H1 (cell line): Measurements from ENCODE around the gene FAM9C. TPM values are rescaled to one million over a fixed set of nuclear protein-coding genes. Genes with fewer than 3 reads are reported as not detected.

Experiments used
- CTCF ChIA-PET: fragments of 300-600 bp; sonication (Branson Sonifier 250); formaldehyde crosslinking; loops from one replicate; lab custom pipeline; 2021; ENCODE audit not compliant: partially characterized antibody; lab: Charles Lee
- POLR2A ChIA-PET: fragments of 300-600 bp; sonication (Branson Sonifier 250); formaldehyde crosslinking; loops from one replicate; lab custom pipeline; 2021; ENCODE audit warnings: inconsistent platforms; ENCODE audit not compliant: partially characterized antibody; lab: Charles Lee
- DNase-seq, 2 experiments: peaks; one replicate each; pipeline versions ENCODE4 v3.0.0 to v3.0.0-alpha.2; 2010 to 2022; ENCODE audit warnings: low spot score in 2 of 2, low read depth in 1 of 2, mixed read lengths in 1 of 2
- FAIRE-seq: peaks from 2 replicates; lab custom pipeline; 2011; peaks lifted over from hg19 to GRCh38; lab: Jason Lieb, UNC
- H2AFZ ChIP-seq: 2 replicates; pipeline ENCODE4 v1.8.1; 2012; ENCODE audit warnings: low read length, inconsistent platforms
- H2AK5ac ChIP-seq: 2 replicates; pipeline ENCODE4 v1.6.1; 2013; ENCODE audit warnings: low read depth, low read length
- H2BK120ac ChIP-seq: replicated peaks from 2 replicates; pipeline ENCODE3; 2013; ENCODE audit warnings: low read depth, low read length, inconsistent platforms
- H2BK12ac ChIP-seq: 2 replicates; pipeline ENCODE4 v1.6.1; 2013; ENCODE audit warnings: low read depth, low read length
- H2BK15ac ChIP-seq: 2 replicates; pipeline ENCODE4 v1.6.1; 2013; ENCODE audit warnings: low read length
- H2BK20ac ChIP-seq: 2 replicates; pipeline ENCODE4 v1.6.1; 2013; ENCODE audit warnings: low read length
- H2BK5ac ChIP-seq: 2 replicates; pipeline ENCODE4 v1.6.1; 2013; ENCODE audit warnings: low read depth, low read length
- H3K14ac ChIP-seq: 2 replicates; pipeline ENCODE4 v1.6.1; 2013; ENCODE audit warnings: inconsistent platforms; ENCODE audit not compliant: insufficient read length
- H3K18ac ChIP-seq: 2 replicates; pipeline ENCODE4 v1.6.1; 2013; ENCODE audit warnings: low read length; ENCODE audit errors: extremely low read depth
- H3K23ac ChIP-seq: 2 replicates; pipeline ENCODE4 v1.6.1; 2013; ENCODE audit warnings: inconsistent platforms; ENCODE audit not compliant: insufficient read length
- H3K23me2 ChIP-seq: 2 replicates; pipeline ENCODE4 v1.6.1; 2013; ENCODE audit warnings: low read depth, low read length
- H3K27ac ChIP-seq: 2 replicates; pipeline ENCODE4 v1.6.1; 2011; ENCODE audit warnings: low read depth, low read length, inconsistent platforms
- H3K27me3 ChIP-seq, 4 experiments: replicated peaks in 1 of 4; 1 replicate in 1 of 4; 2 replicates in 3 of 4; pipeline versions ENCODE4 v1.6.1 to v1.8.1; 2011 to 2013; ENCODE audit warnings: low read length in 3 of 4, mild to moderate bottlenecking in 3 of 4, inconsistent platforms in 2 of 4, mixed read lengths in 2 of 4, moderate library complexity in 1 of 4; ENCODE audit not compliant: control insufficient read depth in 3 of 4, insufficient read depth in 3 of 4; ENCODE audit errors: extremely low read depth in 1 of 4
- H3K36me3 ChIP-seq, 4 experiments: 2 replicates each; pipeline versions ENCODE4 v1.6.1 to v1.8.1; 2011 to 2013; ENCODE audit warnings: mild to moderate bottlenecking in 4 of 4, low read length in 3 of 4, moderate library complexity in 2 of 4, control low read depth in 1 of 4, inconsistent platforms in 1 of 4; ENCODE audit not compliant: insufficient read depth in 4 of 4, control insufficient read depth in 2 of 4
- H3K4ac ChIP-seq: replicated peaks from 2 replicates; pipeline ENCODE3; 2013; ENCODE audit warnings: low read length, low read depth, mixed read lengths, inconsistent platforms; ENCODE audit not compliant: insufficient read length
- H3K4me1 ChIP-seq, 4 experiments: replicated peaks in 1 of 4; 1 replicate in 1 of 4; 2 replicates in 3 of 4; pipeline versions ENCODE4 v1.6.1 to v1.8.1; 2011 to 2013; ENCODE audit warnings: low read length in 3 of 4, inconsistent platforms in 2 of 4, mixed read lengths in 1 of 4; ENCODE audit not compliant: insufficient read depth in 4 of 4, control insufficient read depth in 3 of 4
- H3K4me2 ChIP-seq, 2 experiments: 2 replicates each; pipeline versions ENCODE4 v1.6.1 to v1.8.1; 2011 to 2013; ENCODE audit warnings: low read depth in 2 of 2, low read length in 2 of 2, control low read depth in 1 of 2, inconsistent platforms in 1 of 2, mild to moderate bottlenecking in 1 of 2; ENCODE audit not compliant: insufficient read depth in 1 of 2
- H3K4me3 ChIP-seq, 4 experiments: fragments of 200-600, 300-600 bp in 1 of 4; sonication (generic), shearing (Covaris generic), sonication (Bioruptor Twin) in 1 of 4; 2 replicates each; pipeline versions ENCODE4 v1.5.1 to v1.8.1; 2011 to 2016; ENCODE audit warnings: low read length in 4 of 4, low read depth in 3 of 4, control low read depth in 2 of 4, inconsistent platforms in 2 of 4, mild to moderate bottlenecking in 2 of 4, mixed read lengths in 1 of 4, moderate library complexity in 1 of 4; ENCODE audit not compliant: insufficient read depth in 2 of 4; ENCODE audit errors: extremely low read depth in 1 of 4
- H3K56ac ChIP-seq: replicated peaks from 2 replicates; pipeline ENCODE3; 2013; ENCODE audit warnings: low read depth, mild to moderate bottlenecking, mixed read lengths, low read length, inconsistent platforms; ENCODE audit not compliant: insufficient read length
- H3K79me1 ChIP-seq: 2 replicates; pipeline ENCODE4 v1.6.1; 2013; ENCODE audit warnings: low read depth, low read length, control low read depth
- H3K79me2 ChIP-seq, 2 experiments: 2 replicates each; pipeline versions ENCODE4 v1.6.1 to v1.8.1; 2012 to 2013; ENCODE audit warnings: low read length in 2 of 2, mild to moderate bottlenecking in 2 of 2, inconsistent platforms in 1 of 2; ENCODE audit not compliant: insufficient read depth in 2 of 2, control insufficient read depth in 1 of 2
- H3K9ac ChIP-seq, 4 experiments: replicated peaks in 1 of 4; 1 replicate in 1 of 4; 2 replicates in 3 of 4; pipeline versions ENCODE4 v1.6.1 to v1.8.1; 2011 to 2013; ENCODE audit warnings: low read depth in 3 of 4, low read length in 3 of 4, control low read depth in 2 of 4, mild to moderate bottlenecking in 2 of 4, moderate library complexity in 2 of 4, inconsistent platforms in 1 of 4; ENCODE audit errors: extremely low read depth in 1 of 4
- H3K9me3 ChIP-seq, 2 experiments: 2 replicates each; pipeline versions ENCODE4 v1.6.1 to v1.8.1; 2012 to 2013; ENCODE audit warnings: mild to moderate bottlenecking in 2 of 2, moderate library complexity in 2 of 2, control low read depth in 1 of 2, inconsistent platforms in 1 of 2, low read depth in 1 of 2, low read length in 1 of 2, mixed read lengths in 1 of 2; ENCODE audit not compliant: insufficient read depth in 2 of 2
- H4K20me1 ChIP-seq, 2 experiments: replicated peaks in 1 of 2; 2 replicates each; pipeline versions ENCODE3 to v1.8.1; 2011 to 2013; ENCODE audit warnings: inconsistent platforms in 2 of 2, low read length in 2 of 2, mild to moderate bottlenecking in 1 of 2; ENCODE audit not compliant: insufficient read depth in 2 of 2, control insufficient read depth in 1 of 2
- H4K5ac ChIP-seq: 2 replicates; pipeline ENCODE4 v1.6.1; 2013; ENCODE audit warnings: low read length, low read depth, mixed read lengths, inconsistent platforms; ENCODE audit not compliant: insufficient read length
- H4K8ac ChIP-seq: 2 replicates; pipeline ENCODE4 v1.8.0; 2013; ENCODE audit warnings: mild to moderate bottlenecking, moderate library complexity, low read length, inconsistent platforms; ENCODE audit not compliant: insufficient read depth; ENCODE audit errors: extremely low read depth
- H4K91ac ChIP-seq: replicated peaks from 2 replicates; pipeline ENCODE3; 2013; ENCODE audit warnings: low read length, mixed read lengths, inconsistent platforms; ENCODE audit not compliant: insufficient read length
- ASH2L ChIP-seq: fragments of 200-600, 300-600 bp; sonication (generic); IDR thresholded peaks from one replicate; pipeline ENCODE4 v1.7.1; 2017; ENCODE audit warnings: low read length
- CEBPB ChIP-seq: IDR thresholded peaks from 2 replicates; pipeline ENCODE4 v1.6.1; 2012; ENCODE audit warnings: low read depth, low read length
- CHD1 ChIP-seq: IDR thresholded peaks from 2 replicates; pipeline ENCODE4 v1.6.1; 2012; ENCODE audit warnings: low read depth, low read length, improper control_type of control experiment
- JUN ChIP-seq: IDR thresholded peaks from 2 replicates; pipeline ENCODE4 v1.6.1; 2011; ENCODE audit warnings: low read depth, mild to moderate bottlenecking, improper control_type of control experiment, low read length
- KDM1A ChIP-seq: fragments of 200-600, 300-600 bp; sonication (generic); IDR thresholded peaks from 2 replicates; pipeline ENCODE4 v1.7.1; 2016; ENCODE audit warnings: mild to moderate bottlenecking, low read length, borderline replicate concordance
- NRF1 ChIP-seq: IDR thresholded peaks from 2 replicates; pipeline ENCODE4 v1.6.1; 2011; ENCODE audit warnings: mild to moderate bottlenecking, low read depth, low read length, improper control_type of control experiment
- RBBP5 ChIP-seq: IDR thresholded peaks from 2 replicates; pipeline ENCODE4 v1.7.1; 2012; ENCODE audit warnings: low read depth, mild to moderate bottlenecking, inconsistent platforms, low read length, moderate library complexity, borderline replicate concordance
- RNF2 ChIP-seq: fragments of 200-900, 300-1000 bp; sonication (generic); IDR thresholded peaks from 2 replicates; pipeline ENCODE4 v1.7.1; 2016; ENCODE audit warnings: borderline replicate concordance, low read depth, mild to moderate bottlenecking, antibody characterized with exemption, low read length; ENCODE audit not compliant: poor library complexity, severe bottlenecking; ENCODE audit errors: missing control alignments
- WGBS, 2 experiments: shearing (Covaris generic) in 1 of 2; methylation state at CpG; one replicate each; pipeline versions ENCODE4 v1.1.6 to v1.1.7; 2013 to 2015; ENCODE audit warnings: low lambda C conversion rate in 2 of 2, mixed read lengths in 2 of 2, inconsistent platforms in 1 of 2, low coverage in 1 of 2, missing lambda C conversion rate in 1 of 2; ENCODE audit not compliant: insufficient replicate concordance in 2 of 2, insufficient coverage in 1 of 2, insufficient read length in 1 of 2; ENCODE audit errors: extremely low coverage in 1 of 2, missing lambda C conversion rate in 1 of 2; 5-methylcytosine and 5-hydroxymethylcytosine counted together
- polyA plus RNA-seq, 7 experiments: library from polyadenylated mRNA; depleted of rRNA in 3 of 7; stranded (reverse) in 5 of 7; unstranded in 2 of 7; fragments of >200 nt in 5 of 7; fragments of 200-250 nt in 2 of 7; gene quantifications; 1 replicate in 5 of 7; 2 replicates in 1 of 7; 4 replicates in 1 of 7; pipeline versions ENCODE4 v1.2.1 to v1.2.3, GENCODE V29; 2011 to 2013; ENCODE audit warnings: missing spikeins in 2 of 7, mixed read lengths in 2 of 7
- total RNA-seq: library from RNA; stranded (reverse); fragmentation: NEBNext Ultra II Directional; extraction: Animal tissue kit (Norgen Biotek cat#: 25700); gene quantifications from 2 replicates; pipeline ENCODE4 v1.2.1, GENCODE V29; 2021
- TF ChIP-seq, protein P1 (sequence below): IDR thresholded peaks from 2 replicates; pipeline ENCODE4 v1.6.1; 2012; ENCODE audit warnings: inconsistent platforms
- TF ChIP-seq, protein P2 (sequence below), 3 experiments: IDR thresholded peaks; 1 replicate in 2 of 3; 2 replicates in 1 of 3; pipeline versions ENCODE4 v1.5.1 to v1.6.1; 2011; ENCODE audit warnings: low read length in 3 of 3, mild to moderate bottlenecking in 3 of 3, inconsistent platforms in 2 of 3, low read depth in 1 of 3, moderate library complexity in 1 of 3; ENCODE audit not compliant: insufficient read depth in 1 of 3; ENCODE audit errors: control extremely low read depth in 1 of 3

Gene FAM9C
- total and polyA plus RNA-seq, 2 of the 8 experiments (the other 6 are each of a cell fraction or from before 2014, with no cell fraction given) = not detected

DNA sequence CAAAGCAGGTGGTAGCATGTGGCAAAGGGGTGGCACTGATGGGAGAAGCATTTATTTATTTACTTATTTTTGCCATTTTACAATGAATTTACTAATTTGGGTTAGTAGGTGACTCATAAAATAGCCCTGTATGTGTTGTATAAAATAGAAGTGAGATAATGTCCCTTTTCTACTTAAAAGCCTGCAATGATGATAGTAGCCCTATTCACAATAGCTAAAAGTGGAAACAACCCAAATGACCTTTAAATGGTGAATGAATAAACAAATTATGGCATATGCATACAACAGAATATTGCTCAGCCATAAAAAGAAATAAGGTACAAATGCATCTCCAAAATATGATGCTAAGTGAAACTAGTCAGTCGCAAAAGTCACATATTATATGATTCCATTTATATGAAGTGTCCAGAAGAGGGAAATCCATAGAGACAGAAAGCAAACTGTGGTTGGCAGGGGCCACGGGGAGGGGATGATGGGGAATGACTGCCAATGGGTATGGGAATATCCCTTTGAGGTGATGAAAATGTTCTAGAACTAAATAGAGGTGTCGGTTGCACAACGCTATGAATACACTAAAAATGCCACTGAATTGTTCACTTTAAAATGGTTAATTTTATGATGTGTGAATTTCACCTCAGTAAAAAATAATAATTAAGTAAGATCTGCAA lies 35.8 kb upstream of the FAM9C start:
- no peak overlapping the region for H2BK120ac ChIP-seq
- no peaks in the 10 kb centered on the region for H3K79me2 ChIP-seq
- no peak overlapping the region for H3K4ac ChIP-seq
- no peak overlapping the region for H3K27ac ChIP-seq
- H4K91ac ChIP-seq = no peak overlapping the region
- H3K14ac ChIP-seq = no peak overlapping the region
- H2BK15ac ChIP-seq = no peak overlapping the region
- CTCF ChIA-PET = no interaction called here
- no peak overlapping the region for H3K56ac ChIP-seq
- H3K4me3 ChIP-seq = no peak overlapping the region
- POLR2A ChIA-PET = no interaction called here
- no peak overlapping the region for H4K8ac ChIP-seq
- H3K23ac ChIP-seq = no peak overlapping the region
- no peak overlapping the region for H3K9ac ChIP-seq
- WGBS, 2 experiments = 96% methylated on average over 4 of the region's 4 CpGs; no CpG with 5 or more reads in 1 of the 2 experiments
- H2BK5ac ChIP-seq = no peak overlapping the region
- no peaks in the 10 kb centered on the region for H3K9me3 ChIP-seq
- no peak overlapping the region for H4K5ac ChIP-seq
- H2BK12ac ChIP-seq = no peak overlapping the region
- no peak for DNase-seq
- no peaks in the 10 kb centered on the region for H4K20me1 ChIP-seq
- H3K18ac ChIP-seq = no peak overlapping the region
- no peaks in the 10 kb centered on the region for H3K23me2 ChIP-seq
- no peak overlapping the region for H2BK20ac ChIP-seq
- H3K27me3 ChIP-seq = no peaks in the 10 kb centered on the region
- H2AK5ac ChIP-seq = no peak overlapping the region
- H3K4me2 ChIP-seq = no peak overlapping the region
- H2AFZ ChIP-seq = no peak overlapping the region
- H3K36me3 ChIP-seq = no peaks in the 10 kb centered on the region
- H3K79me1 ChIP-seq = no peaks in the 10 kb centered on the region
- H3K4me1 ChIP-seq = no peaks in the 10 kb centered on the region
- FAIRE-seq = no peak
- no peak for TF ChIP-seq KDM1A
- TF ChIP-seq, protein P1, sequence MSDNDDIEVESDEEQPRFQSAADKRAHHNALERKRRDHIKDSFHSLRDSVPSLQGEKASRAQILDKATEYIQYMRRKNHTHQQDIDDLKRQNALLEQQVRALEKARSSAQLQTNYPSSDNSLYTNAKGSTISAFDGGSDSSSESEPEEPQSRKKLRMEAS = no peak
- TF ChIP-seq RNF2 = no peak
- no peak for TF ChIP-seq JUN
- TF ChIP-seq CHD1 = no peak
- no peak for TF ChIP-seq ASH2L
- TF ChIP-seq CEBPB = no peak
- no peak for TF ChIP-seq NRF1
- no peak for TF ChIP-seq RBBP5
- TF ChIP-seq, protein P2, sequence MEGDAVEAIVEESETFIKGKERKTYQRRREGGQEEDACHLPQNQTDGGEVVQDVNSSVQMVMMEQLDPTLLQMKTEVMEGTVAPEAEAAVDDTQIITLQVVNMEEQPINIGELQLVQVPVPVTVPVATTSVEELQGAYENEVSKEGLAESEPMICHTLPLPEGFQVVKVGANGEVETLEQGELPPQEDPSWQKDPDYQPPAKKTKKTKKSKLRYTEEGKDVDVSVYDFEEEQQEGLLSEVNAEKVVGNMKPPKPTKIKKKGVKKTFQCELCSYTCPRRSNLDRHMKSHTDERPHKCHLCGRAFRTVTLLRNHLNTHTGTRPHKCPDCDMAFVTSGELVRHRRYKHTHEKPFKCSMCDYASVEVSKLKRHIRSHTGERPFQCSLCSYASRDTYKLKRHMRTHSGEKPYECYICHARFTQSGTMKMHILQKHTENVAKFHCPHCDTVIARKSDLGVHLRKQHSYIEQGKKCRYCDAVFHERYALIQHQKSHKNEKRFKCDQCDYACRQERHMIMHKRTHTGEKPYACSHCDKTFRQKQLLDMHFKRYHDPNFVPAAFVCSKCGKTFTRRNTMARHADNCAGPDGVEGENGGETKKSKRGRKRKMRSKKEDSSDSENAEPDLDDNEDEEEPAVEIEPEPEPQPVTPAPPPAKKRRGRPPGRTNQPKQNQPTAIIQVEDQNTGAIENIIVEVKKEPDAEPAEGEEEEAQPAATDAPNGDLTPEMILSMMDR (IDR thresholded peaks at IDR 0.05; ENCODE audit: control extremely low read depth in 1 of 3, insufficient read depth in 1 of 3, low read depth in 1 of 3, low read length in 3 of 3) = no peak
